Measurements from ENCODE around the gene INAFM2.

GRCh38 chr15:40282869-40283614, 40.5 kb upstream of the INAFM2 start, which contains the start of gene ANKRD63:
- TF ChIP-seq POLR2A (IDR thresholded peaks at IDR 0.05; ENCODE audit: borderline replicate concordance, extremely low read depth, insufficient read depth, insufficient read length) (no peak), POLR2AphosphoS5 (IDR thresholded peaks at IDR 0.05; ENCODE audit: low read depth, low read length) (no peak), EZH2 (IDR thresholded peaks at IDR 0.05) (no peak), EZH2phosphoT487 (IDR thresholded peaks at IDR 0.05; ENCODE audit: borderline replicate concordance) (no peak)

Measured in HCT116 (cell line).